HG03139 (cell line): Measurements from ENCODE around the gene PTGER1.
"Not testable (repeated sequence)": the region's sequence is repeated elsewhere in the genome, so short reads cannot be mapped to it uniquely, and the experiment has no call there.

ENCODE experiments used
- ATAC-seq: cut with Tn5 transposase; IDR thresholded peaks from one replicate; pipeline ENCODE4 v1.9.1; 2021; ENCODE audit not compliant: unreplicated experiment

The PTGER1 gene

GRCh38 chr19:14474827-14475226 lies 327 bp downstream of the PTGER1 start:
- no peak for ATAC-seq

- ATAC-seq = no peak
Measured at GRCh38 chr19:14473978-14474578, 1.1 kb downstream of the PTGER1 start.

- no peak for ATAC-seq
Measured at GRCh38 chr19:14473073-14473977, 1.8 kb downstream of the PTGER1 start.

GRCh38 chr19:14472202-14472938 lies 2.8 kb downstream of the PTGER1 start:
- ATAC-seq = no peak

DNA sequence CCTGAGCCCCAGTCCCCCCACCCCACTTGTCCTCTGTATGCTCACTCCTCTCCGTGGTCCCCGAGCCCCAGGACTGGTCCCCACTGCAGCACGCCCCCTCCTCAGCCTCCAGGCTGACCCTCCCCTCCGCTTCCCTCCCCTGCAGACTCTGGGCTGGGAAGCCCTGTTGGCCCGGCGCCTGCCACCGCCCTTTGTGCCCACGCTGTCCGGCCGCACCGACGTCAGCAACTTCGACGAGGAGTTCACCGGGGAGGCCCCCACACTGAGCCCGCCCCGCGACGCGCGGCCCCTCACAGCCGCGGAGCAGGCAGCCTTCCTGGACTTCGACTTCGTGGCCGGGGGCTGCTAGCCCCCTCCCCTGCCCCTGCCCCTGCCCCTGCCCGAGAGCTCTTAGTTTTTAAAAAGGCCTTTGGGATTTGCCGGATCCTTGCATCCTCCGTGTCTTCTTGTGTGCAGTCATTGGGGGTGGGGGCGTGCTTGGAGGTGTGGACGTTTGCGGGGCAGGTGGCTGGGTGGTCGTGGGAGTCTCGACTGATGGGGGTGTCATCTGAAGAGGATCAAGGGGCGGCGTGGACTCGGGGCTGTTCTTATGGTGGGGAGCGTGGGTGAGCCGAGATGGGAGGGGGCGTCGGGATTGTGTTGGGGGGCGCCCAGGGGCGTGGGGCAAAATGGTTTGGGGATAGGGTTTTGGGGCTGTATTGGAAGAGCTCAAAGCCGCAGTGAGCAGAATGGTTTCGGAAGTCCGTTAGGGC lies 3.5 kb downstream of the PTGER1 start:
- ATAC-seq = no peak

- no peak for ATAC-seq
Measured at GRCh38 chr19:14470031-14470876, 4.9 kb downstream of the PTGER1 start.

DNA sequence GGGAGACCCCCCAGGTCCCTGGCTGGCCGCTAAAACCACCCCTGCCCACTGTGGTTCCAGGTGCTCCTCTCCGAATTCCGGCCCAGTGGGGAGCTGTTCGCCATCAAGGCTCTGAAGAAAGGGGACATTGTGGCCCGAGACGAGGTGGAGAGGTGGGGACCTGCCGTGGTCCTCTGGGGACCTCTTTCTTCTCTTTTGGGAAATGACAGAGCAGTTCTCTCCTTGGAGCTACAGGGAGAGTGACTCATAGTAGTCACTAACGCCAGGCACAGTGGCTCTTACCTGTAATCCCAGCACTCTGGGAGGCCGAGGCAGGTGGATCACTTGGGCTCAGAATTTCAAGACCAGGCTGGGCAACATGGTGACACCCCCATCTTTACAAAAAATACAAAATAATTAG lies 7.3 kb downstream of the PTGER1 start:
- ATAC-seq = no peak

DNA sequence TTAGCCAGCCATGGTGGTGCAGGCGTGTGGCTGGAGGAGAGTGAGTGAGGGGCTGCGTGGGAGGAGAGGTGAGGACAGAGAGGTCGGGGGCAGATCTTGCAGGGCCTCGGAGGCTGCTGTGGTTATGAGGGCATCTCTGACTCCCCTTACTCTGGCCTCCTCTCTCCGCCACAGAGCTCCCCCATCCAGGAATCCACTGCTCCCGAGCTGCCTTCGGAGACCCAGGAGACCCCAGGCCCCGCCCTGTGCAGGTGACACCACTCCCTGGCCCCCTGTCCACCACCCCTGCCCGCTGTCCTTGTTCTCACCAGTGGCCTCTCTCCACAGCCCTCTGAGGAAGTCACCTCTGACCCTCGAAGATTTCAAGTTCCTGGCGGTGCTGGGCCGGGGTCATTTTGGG lies 7.8 kb downstream of the PTGER1 start:
- no peak for ATAC-seq

GRCh38 chr19:14463747-14464146 lies 11.4 kb downstream of the PTGER1 start:
- ATAC-seq = no peak

DNA sequence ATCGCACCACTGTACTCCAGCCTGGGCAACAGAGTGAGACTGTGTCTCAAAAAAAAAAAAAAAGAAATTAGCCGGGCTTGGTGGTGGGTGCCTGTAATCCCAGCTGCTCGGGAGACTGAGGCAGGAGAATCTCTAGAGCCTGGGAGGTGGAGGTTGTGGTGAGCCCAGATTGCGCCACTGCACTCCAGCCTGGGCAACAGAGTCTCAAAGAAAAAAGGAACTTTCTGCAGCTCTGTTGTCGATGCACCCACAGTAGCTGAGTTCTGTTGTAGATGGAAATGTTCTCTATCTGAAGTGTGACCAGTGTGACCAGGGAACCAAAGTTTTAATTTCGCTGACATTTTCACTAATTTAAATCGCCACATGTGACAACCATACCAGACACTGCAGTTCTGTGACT lies 12.8 kb downstream of the PTGER1 start:
- ATAC-seq = not testable (repeated sequence)

- no peak for ATAC-seq
Measured at GRCh38 chr19:14460935-14461334, 14.2 kb downstream of the PTGER1 start.

DNA sequence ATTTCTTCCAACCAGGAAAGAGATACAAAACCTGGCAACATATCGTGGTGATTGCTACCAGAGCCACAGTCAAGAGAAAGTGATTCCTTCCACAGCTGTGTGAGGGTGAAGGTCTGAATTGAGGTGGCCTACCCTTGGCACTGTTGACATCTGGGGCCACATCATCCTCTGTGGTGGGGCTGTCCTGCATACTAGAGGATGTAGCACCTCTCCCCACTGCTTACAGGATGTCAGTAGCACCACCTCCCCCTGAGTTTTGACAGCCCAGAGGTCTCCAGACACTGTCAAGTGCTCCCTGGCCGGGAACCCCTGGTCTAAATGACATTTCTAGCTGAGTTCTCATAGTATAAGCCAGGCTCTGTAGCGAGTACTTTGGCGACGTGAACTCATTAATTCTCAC lies 15.5 kb downstream of the PTGER1 start:
- no peak for ATAC-seq

DNA sequence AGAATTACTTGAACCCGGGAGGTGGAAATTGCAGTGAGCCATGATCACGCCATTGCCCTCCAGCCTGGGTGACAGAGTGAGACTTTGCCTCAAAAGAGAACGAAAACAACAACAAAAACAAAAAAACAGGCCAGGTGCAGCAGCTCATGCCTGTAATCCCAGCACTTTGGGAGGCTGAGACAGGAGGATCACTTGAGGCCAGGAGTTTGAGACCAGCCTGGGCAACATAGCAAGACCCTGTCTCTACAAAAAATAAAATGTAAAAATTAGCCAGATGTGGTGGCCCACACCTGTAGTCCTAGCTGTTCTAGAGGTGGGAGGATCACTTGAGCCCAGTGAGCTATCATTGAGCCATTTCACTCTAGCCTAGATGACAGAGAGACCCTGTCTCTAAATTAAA lies 22.9 kb downstream of the PTGER1 start:
- not testable (repeated sequence) for ATAC-seq

DNA sequence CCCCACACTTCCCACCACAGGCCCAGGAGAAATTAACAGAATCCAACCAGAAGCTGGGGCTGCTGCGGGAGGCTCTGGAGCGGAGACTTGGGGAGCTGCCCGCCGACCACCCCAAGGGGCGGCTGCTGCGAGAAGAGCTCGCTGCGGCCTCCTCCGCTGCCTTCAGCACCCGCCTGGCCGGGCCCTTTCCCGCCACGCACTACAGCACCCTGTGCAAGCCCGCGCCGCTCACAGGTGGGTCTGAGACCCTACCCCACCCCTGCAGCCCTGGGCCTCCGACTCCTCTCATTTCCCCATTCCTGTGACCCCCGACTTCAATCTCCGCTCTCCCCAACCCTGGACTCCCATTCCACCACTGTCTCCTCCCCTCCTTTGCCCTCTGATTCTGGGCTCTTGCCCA lies 24.3 kb downstream of the PTGER1 start:
- ATAC-seq = no peak

GRCh38 chr19:14450168-14450874 lies 24.8 kb downstream of the PTGER1 start:
- ATAC-seq = no peak

DNA sequence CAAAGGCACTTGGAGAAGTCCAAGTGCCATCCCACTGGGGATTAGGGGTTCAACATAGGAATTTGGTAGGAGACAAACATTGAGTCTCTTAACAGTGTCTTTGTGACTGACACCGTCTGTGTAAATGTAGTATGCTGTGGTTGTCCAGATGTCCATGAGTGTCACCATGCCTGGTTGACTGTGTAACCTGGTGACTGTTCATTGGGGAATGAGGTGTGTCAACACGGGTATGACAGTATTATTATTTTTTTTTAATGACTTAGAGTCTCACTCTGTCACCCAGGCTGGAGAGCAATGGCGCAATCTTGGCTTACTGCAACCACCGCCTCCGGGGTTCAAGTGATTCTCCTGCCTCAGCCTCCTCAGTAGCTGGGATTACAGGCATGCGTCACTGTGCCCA lies 25.8 kb downstream of the PTGER1 start:
- ATAC-seq = no peak

DNA sequence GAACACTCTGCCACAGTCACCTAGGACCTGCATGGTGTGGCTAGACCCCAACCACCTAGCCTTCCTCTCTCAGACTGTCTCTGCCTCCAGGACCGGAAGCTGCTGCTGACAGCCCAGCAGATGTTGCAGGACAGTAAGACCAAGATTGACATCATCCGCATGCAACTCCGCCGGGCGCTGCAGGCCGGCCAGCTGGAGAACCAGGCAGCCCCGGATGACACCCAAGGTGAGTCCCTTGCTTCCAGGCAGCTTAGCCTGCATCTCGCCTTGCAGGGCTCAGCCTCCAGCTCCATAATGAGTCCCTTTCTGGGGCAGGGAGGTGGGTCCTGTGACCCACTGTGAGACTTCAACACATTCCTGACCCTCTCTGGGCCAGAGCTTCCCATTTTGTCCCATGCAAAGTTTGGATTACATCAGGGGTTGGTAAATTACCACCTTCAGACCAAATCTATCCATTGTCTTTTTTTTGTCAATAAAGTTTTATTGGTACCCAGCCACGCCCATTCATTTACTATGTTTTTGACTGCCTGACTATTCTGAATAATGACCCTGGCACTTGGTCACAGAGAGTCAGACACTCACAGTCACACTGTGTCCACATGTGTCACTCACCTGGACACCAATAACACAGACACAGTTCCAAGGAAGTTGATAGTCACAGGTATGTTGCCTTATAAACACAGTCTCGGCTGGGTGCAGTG lies 28.7 kb downstream of the PTGER1 start:
- no peak for ATAC-seq

DNA sequence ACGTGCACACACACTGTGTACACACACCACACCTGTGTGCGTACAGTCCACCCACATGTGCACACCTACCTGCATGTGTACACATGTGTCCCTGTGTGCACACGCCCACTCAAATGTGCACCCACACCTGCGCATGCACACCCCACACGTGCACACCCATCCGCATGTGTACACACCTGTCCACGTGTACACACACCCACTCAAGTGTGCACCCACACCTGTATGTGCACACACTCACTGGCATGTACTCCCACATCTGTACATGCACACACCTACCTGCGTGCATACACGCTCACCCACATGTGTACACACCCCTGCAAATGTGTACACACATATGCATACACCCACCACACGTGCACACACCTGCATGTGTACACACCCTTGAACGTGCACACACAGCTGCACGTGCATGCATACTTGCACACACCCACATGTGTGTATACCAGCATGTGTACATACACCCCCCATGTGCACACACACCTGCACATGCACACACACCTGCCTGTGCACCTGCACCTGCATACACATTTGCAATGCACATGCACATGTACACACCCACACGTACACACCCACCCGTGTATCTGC lies 31.4 kb downstream of the PTGER1 start:
- ATAC-seq = no peak
